Tibial nerve (tissue), 4 donors: ENCODE data around the gene MAGED1.

Source experiments
- CTCF ChIP-seq, 5 experiments: fragments of 200-600 bp in 3 of 5; fragments of 450-650 bp in 2 of 5; sonication (generic) in 3 of 5; IDR thresholded peaks; one replicate each; pipeline ENCODE4 v1.5.1; 2016 to 2019; ENCODE audit warnings: antibody characterized with exemption in 5 of 5, mild to moderate bottlenecking in 3 of 5, moderate library complexity in 2 of 5
- EP300 ChIP-seq, 2 donors: sonication (generic); formaldehyde crosslinking; IDR thresholded peaks; one replicate each; pipeline ENCODE4 v1.6.1; 2017; ENCODE audit warnings: antibody characterized with exemption in 2 of 2, mild to moderate bottlenecking in 1 of 2
- POLR2A ChIP-seq, 2 donors: fragments of 450-650 bp; IDR thresholded peaks; one replicate each; pipeline ENCODE4 v1.6.1; 2017; ENCODE audit warnings: antibody characterized with exemption in 2 of 2, mild to moderate bottlenecking in 2 of 2, moderate library complexity in 2 of 2

GRCh38 chrX:51870354-51870753 is 23.1 kb upstream of the MAGED1 start:
- TF ChIP-seq CTCF (IDR thresholded peaks at IDR 0.05), result no peak
- TF ChIP-seq EP300 (IDR thresholded peaks at IDR 0.05), result no peak
- no peak for TF ChIP-seq POLR2A (IDR thresholded peaks at IDR 0.05)
